GM12873 (cell line): ENCODE measurements around the gene SCIN.

Source experiments
- TF ChIP-seq, protein P1 (sequence below): IDR thresholded peaks from 2 replicates; pipeline ENCODE4 v1.5.1; 2012; ENCODE audit warnings: low read depth, mild to moderate bottlenecking, moderate library complexity, low read length, control low read depth; ENCODE audit not compliant: insufficient read depth; ENCODE audit errors: missing control alignments

Gene SCIN

DNA sequence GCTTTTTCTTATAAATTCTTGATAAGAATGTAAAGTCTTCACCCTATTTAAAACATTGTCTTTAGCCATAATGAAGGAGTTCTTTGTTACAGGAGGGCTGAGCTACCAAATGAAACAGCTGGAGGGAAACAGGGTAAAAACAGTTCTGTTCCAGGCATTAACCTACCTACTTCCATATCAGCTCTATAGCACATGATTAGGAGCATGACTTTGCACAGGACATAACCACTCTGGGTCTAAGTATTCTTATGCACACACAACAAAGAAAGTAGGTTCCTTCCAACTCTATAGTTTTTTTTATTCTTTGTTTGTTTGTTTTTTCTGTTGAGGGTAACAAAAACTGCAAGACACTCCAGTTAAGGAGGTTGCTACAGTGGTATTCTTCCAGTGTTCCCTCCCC, 52.7 kb downstream of the SCIN start:
- TF ChIP-seq, protein P1, sequence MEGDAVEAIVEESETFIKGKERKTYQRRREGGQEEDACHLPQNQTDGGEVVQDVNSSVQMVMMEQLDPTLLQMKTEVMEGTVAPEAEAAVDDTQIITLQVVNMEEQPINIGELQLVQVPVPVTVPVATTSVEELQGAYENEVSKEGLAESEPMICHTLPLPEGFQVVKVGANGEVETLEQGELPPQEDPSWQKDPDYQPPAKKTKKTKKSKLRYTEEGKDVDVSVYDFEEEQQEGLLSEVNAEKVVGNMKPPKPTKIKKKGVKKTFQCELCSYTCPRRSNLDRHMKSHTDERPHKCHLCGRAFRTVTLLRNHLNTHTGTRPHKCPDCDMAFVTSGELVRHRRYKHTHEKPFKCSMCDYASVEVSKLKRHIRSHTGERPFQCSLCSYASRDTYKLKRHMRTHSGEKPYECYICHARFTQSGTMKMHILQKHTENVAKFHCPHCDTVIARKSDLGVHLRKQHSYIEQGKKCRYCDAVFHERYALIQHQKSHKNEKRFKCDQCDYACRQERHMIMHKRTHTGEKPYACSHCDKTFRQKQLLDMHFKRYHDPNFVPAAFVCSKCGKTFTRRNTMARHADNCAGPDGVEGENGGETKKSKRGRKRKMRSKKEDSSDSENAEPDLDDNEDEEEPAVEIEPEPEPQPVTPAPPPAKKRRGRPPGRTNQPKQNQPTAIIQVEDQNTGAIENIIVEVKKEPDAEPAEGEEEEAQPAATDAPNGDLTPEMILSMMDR, result no peak

DNA sequence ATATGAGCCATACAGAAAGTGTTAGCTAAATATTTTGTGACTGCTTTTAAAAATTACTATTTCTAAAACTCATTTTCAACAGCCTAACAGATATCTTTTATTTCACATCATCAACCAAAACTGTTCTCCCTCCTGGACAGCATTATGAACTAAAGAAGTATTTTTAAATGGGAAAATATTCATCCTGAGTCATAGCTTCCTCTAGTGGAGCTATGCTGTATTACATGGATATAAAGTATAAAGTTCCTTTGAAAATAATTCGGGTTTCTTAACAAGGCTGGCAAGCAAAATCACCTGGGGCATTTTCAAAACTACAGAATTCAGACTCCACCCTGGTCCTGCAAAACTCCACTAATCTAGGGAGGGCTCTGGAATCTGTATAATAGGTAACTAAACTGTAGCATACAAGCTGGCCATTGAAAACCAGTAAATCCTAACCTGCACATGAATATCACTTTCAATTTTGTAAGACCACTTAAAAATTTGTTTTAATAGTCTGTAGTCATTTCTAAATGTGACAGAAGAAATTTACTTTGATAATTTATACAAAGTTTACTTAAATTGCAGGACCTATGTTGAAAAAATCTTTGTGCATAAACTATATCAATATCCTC, 53.5 kb downstream of the SCIN start:
- TF ChIP-seq, protein P1, result peak; percentile 60

DNA sequence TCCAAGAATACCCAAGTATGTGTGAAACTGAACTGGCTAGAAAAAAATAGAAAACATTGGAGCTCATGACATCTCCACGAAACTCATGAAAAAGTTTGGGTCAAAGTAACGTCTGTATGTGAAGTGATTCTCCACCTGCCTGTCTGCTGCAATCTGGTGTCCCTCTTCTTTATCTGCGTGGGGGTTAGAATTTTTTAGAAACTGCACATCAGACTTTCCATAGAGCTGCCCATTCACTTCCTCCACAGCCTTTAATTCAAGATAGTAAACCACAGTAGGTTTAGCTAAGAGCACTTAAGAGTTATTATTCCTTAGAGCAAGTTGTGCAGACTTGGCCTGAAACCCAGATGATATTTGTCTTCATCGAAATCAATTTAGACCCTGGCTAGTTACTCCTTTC, 55.3 kb downstream of the SCIN start:
- TF ChIP-seq, protein P1, result no peak

DNA sequence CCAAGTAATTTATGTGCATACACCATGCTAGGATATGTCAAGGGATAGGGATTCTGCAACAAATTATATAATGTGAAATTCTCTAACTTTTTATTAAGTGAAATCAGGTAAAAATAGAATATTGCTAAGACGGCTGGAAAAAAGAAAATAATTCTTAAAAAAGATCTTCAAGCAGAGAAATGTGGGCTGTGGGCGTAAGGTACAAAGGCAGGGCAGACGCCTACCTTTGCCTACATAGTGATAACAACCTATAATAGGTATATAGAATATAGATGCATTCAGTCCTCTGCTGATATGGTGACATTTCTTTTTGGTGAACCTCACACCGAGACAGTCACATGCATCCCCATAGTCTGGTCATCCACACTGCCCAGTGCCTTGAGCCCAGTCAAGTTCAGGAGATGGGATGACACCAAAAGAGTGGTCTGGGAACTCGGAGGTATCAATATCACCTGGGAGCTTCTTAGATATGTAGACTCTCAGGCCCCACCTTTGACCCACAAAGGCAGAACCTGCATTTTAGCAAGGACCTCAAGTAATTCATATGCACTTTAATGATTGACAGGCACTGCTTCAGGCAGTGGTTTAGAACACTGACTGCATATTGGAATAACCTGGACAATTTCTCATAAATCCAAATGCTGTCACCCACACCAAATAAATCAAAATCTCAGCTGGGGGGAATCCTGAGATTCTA, 59.4 kb downstream of the SCIN start:
- TF ChIP-seq, protein P1, result no peak

DNA sequence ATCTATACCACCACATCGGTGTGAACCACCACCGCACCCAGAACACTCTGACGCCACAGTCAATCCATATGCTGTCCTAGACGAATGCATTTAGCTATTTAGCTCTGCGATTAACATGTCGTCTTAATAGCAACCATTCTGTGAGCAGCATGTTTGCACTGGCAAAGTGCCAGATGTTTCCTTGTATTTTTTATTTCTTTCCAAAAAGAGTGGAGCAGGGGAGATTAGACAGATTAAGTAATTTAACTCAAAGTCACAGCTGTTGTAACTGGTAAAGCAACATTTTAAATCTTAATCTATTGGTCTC, 59.9 kb downstream of the SCIN start:
- TF ChIP-seq, protein P1, result no peak

DNA sequence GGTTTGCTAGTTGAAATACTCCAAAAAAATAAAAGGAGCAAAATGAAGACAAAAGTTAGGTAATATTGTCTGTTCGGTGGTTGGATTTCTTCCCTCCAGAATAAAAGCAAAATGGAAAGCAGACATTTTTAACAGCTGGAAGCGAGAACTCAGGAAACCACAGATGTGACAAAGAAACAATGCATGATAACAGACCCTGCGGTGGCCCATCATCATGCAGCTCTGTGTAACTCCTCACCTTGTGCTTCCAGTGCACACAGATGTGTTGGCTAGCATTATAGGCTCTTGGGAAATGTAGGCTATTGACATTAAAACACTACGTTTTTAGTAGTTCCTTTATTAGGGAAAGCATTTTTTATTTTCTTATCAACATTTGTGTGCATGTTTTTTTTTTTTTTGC, 63.1 kb downstream of the SCIN start:
- TF ChIP-seq, protein P1, result no peak

DNA sequence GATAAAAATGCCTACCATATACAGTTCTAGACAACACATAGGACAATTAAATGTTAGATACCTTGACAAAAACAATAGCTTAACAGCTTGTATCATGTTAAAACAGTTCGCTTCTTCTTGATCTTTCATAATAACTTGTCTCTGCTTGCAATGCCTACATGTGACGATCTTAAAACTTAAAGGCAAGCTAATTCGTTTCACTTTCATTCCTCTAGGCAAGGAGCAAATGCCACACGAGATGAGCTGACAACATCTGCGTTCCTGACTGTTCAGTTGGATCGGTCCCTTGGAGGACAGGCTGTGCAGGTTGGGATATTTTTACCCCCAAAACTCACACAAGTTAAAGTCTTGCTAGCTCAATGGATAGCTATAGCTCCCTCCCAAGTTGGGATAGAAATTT, 65.3 kb downstream of the SCIN start:
- TF ChIP-seq, protein P1, result no peak
